HepG2 (cell line): ENCODE data around the gene BID. TPM values are rescaled to one million over a fixed set of nuclear protein-coding genes. Genes with fewer than 3 reads are reported as not detected.
A peak's percentile ranks its signal among the peaks of the same experiment; 100 is the strongest.

Experiments
- CBX5 ChIP-seq: sonication (generic); formaldehyde crosslinking; IDR thresholded peaks from 2 replicates; pipeline ENCODE4 v1.4.0; 2020; ENCODE audit warnings: missing genetic modification reagents, borderline replicate concordance
- CEBPG ChIP-seq: IDR thresholded peaks from 2 replicates; pipeline ENCODE4 v1.6.1; 2016
- CHCHD3 ChIP-seq: sonication (generic); formaldehyde crosslinking; IDR thresholded peaks from 2 replicates; pipeline ENCODE4 v1.8.0; 2022; ENCODE audit warnings: mild to moderate bottlenecking, missing genetic modification reagents, moderate library complexity
- DNMT1 ChIP-seq: sonication (generic); formaldehyde crosslinking; IDR thresholded peaks from 2 replicates; pipeline ENCODE4 v1.5.1; 2020; ENCODE audit warnings: mild to moderate bottlenecking, missing genetic modification reagents
- IRF2 ChIP-seq: IDR thresholded peaks from 2 replicates; pipeline ENCODE4 v1.6.1; 2018; ENCODE audit warnings: missing genetic modification reagents, missing compliant biosample characterization
- KLF13 ChIP-seq: sonication (generic); formaldehyde crosslinking; IDR thresholded peaks from 2 replicates; pipeline ENCODE4 v1.4.0; 2020; ENCODE audit warnings: mild to moderate bottlenecking, missing genetic modification reagents
- RAD21 ChIP-seq: fragments of 450-650 bp; formaldehyde crosslinking; IDR thresholded peaks from 2 replicates; pipeline ENCODE4 v1.5.0; 2020; ENCODE audit warnings: mild to moderate bottlenecking
- RXRA ChIP-seq: sonication (generic); formaldehyde crosslinking; IDR thresholded peaks from 2 replicates; pipeline ENCODE4 v1.5.1; 2020; ENCODE audit warnings: missing genetic modification reagents
- ZFP37 ChIP-seq: sonication (generic); formaldehyde crosslinking; IDR thresholded peaks from 2 replicates; pipeline ENCODE4 v1.4.0; 2020; ENCODE audit warnings: missing genetic modification reagents, borderline replicate concordance
- ZNF138 ChIP-seq: sonication (generic); formaldehyde crosslinking; IDR thresholded peaks from 2 replicates; pipeline ENCODE4 v1.5.0; 2020; ENCODE audit warnings: mild to moderate bottlenecking, low read depth, missing genetic modification reagents
- ZNF547 ChIP-seq: sonication (generic); formaldehyde crosslinking; IDR thresholded peaks from 2 replicates; pipeline ENCODE4 v1.5.1; 2020; ENCODE audit warnings: mild to moderate bottlenecking, missing genetic modification reagents
- ZNF564 ChIP-seq: sonication (generic); formaldehyde crosslinking; IDR thresholded peaks from 2 replicates; pipeline ENCODE4 v1.8.1; 2023; ENCODE audit warnings: mild to moderate bottlenecking, missing genetic modification reagents
- ZNF605 ChIP-seq: sonication (generic); formaldehyde crosslinking; IDR thresholded peaks from 2 replicates; pipeline ENCODE4 v1.8.0; 2022; ENCODE audit warnings: mild to moderate bottlenecking, missing genetic modification reagents
- ZNF782 ChIP-seq: sonication (generic); formaldehyde crosslinking; IDR thresholded peaks from 2 replicates; pipeline ENCODE4 v1.4.0; 2020; ENCODE audit warnings: missing genetic modification reagents, mild to moderate bottlenecking, borderline replicate concordance
- ZSCAN9 ChIP-seq: IDR thresholded peaks from 2 replicates; pipeline ENCODE4 v1.6.1; 2016; ENCODE audit warnings: borderline replicate concordance
- polyA plus RNA-seq, 8 experiments: library from polyadenylated mRNA; depleted of rRNA in 3 of 8; stranded (reverse) in 7 of 8; unstranded in 1 of 8; fragments of >200 nt; fragmentation: Illumina TruSeq in 4 of 8; extraction: Trizol in 4 of 8; gene quantifications; 2 replicates each; pipeline versions ENCODE4 v1.2.1 to v1.2.3, GENCODE V29; 2011 to 2016; ENCODE audit warnings: low read depth in 4 of 8, missing spikeins in 1 of 8, mixed read lengths in 1 of 8; ENCODE audit not compliant: insufficient read depth in 1 of 8
- total RNA-seq, 5 experiments: library from RNA; depleted of rRNA; stranded (reverse); fragments of >200 nt; fragmentation: Illumina TruSeq; extraction: Trizol; gene quantifications; 2 replicates each; pipeline ENCODE4 v1.2.3, GENCODE V29; 2016; ENCODE audit warnings: low read depth in 1 of 5
- TF ChIP-seq, protein P1 (sequence below): sonication (generic); formaldehyde crosslinking; IDR thresholded peaks from 2 replicates; pipeline ENCODE4 v1.4.0; 2020; ENCODE audit warnings: missing genetic modification reagents, borderline replicate concordance
- TF ChIP-seq, protein P2 (sequence below): sonication (generic); formaldehyde crosslinking; IDR thresholded peaks from 2 replicates; pipeline ENCODE4 v1.8.0; 2022; ENCODE audit warnings: low read depth, missing genetic modification reagents
- TF ChIP-seq, protein P3 (sequence below): IDR thresholded peaks from 2 replicates; pipeline ENCODE4 v1.6.1; 2016; ENCODE audit warnings: missing compliant biosample characterization, missing genetic modification reagents, borderline replicate concordance
- TF ChIP-seq, protein P4 (sequence below): sonication (generic); formaldehyde crosslinking; IDR thresholded peaks from 2 replicates; pipeline ENCODE4 v1.5.0; 2020; ENCODE audit warnings: missing genetic modification reagents, mild to moderate bottlenecking, borderline replicate concordance
- TF ChIP-seq, protein P5 (sequence below): sonication (generic); formaldehyde crosslinking; IDR thresholded peaks from 2 replicates; pipeline ENCODE4 v1.8.0; 2022; ENCODE audit warnings: mild to moderate bottlenecking, missing genetic modification reagents, borderline replicate concordance
- TF ChIP-seq, protein P6 (sequence below): sonication (generic); formaldehyde crosslinking; IDR thresholded peaks from 2 replicates; pipeline ENCODE4 v1.4.0; 2020; ENCODE audit warnings: mild to moderate bottlenecking, missing genetic modification reagents
- TF ChIP-seq, protein P7 (sequence below): sonication (generic); formaldehyde crosslinking; conservative IDR thresholded peaks from 2 replicates; pipeline ENCODE4 v1.4.0; 2020; ENCODE audit warnings: missing genetic modification reagents

BID gene
- total and polyA plus RNA-seq, 2 of the 13 experiments (the other 11 are each of a cell fraction or from before 2014, with no cell fraction given): 35.3 to 51.7 TPM

DNA sequence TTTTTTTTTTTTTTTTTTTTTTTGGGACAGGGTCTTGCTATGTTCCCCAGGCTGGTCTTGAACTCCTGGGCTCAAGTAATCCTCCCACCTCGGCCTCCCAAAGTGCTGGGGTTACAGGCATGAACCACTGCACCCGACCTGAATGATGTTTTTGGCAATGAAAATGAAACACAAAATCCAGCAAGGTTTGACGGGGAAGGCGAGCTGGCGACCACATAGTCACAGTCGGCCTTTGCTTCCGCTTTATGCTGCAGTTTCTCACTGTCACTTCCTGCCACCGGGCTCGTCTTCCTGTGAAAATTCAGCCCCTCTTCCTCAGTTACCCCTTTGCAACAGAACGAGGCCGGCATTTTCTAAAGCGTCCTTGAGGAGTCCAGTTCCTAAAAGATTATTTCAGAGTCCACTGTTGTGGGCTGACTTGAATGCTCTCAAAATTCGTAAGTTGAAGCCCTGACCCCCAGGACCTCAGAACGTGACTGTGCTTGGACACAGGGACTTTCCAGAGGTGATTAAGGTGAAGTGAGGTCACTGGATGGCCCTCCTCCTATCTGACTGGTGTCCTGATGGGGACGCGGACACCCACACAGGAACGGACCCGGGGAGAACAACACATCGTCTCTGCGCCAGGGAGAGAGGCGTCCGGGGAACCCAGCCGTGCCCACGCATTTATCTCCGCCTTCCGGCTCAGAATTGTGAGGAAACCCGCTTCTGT, 2.9 kb upstream of the BID start (continued):
- TF ChIP-seq, protein P1, sequence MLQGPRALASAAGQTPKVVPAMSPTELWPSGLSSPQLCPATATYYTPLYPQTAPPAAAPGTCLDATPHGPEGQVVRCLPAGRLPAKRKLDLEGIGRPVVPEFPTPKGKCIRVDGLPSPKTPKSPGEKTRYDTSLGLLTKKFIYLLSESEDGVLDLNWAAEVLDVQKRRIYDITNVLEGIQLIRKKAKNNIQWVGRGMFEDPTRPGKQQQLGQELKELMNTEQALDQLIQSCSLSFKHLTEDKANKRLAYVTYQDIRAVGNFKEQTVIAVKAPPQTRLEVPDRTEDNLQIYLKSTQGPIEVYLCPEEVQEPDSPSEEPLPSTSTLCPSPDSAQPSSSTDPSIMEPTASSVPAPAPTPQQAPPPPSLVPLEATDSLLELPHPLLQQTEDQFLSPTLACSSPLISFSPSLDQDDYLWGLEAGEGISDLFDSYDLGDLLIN (CRISPR knock-in tag): no peak
- TF ChIP-seq, protein P2, sequence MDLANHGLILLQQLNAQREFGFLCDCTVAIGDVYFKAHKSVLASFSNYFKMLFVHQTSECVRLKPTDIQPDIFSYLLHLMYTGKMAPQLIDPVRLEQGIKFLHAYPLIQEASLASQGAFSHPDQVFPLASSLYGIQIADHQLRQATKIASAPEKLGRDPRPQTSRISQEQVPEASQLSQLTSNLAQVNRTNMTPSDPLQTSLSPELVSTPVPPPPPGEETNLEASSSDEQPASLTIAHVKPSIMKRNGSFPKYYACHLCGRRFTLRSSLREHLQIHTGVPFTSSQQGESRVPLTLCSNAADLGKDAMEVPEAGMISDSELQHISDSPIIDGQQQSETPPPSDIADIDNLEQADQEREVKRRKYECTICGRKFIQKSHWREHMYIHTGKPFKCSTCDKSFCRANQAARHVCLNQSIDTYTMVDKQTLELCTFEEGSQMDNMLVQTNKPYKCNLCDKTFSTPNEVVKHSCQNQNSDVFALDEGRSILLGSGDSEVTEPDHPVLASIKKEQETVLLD (CRISPR knock-in tag): no peak
- TF ChIP-seq ZFP37 (CRISPR knock-in tag) (no peak), ZNF564 (no peak), CBX5 (CRISPR knock-in tag) (no peak), IRF2 (CRISPR knock-in tag) (peak; percentile 33; the same call in 1 of the 2 replicates), CHCHD3 (CRISPR knock-in tag) (no peak), RXRA (CRISPR knock-in tag) (peak; percentile 82), ZNF605 (peak; percentile 73; the same call in 1 of the 2 replicates), ZNF547 (CRISPR knock-in tag) (no peak), ZNF782 (no peak), DNMT1 (no peak), CEBPG (no peak; the same call in none of the 2 replicates), ZSCAN9 (CRISPR knock-in tag) (no peak), ZNF138 (0 out of 2 replicates have a peak, but pooled peaks have one; percentile 52), KLF13 (CRISPR knock-in tag) (no peak), RAD21 (CRISPR knock-in tag) (no peak)
- TF ChIP-seq, protein P3, sequence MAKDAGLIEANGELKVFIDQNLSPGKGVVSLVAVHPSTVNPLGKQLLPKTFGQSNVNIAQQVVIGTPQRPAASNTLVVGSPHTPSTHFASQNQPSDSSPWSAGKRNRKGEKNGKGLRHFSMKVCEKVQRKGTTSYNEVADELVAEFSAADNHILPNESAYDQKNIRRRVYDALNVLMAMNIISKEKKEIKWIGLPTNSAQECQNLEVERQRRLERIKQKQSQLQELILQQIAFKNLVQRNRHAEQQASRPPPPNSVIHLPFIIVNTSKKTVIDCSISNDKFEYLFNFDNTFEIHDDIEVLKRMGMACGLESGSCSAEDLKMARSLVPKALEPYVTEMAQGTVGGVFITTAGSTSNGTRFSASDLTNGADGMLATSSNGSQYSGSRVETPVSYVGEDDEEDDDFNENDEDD (CRISPR knock-in tag): no peak; the same call in 1 of the 2 replicates
- TF ChIP-seq, protein P4, sequence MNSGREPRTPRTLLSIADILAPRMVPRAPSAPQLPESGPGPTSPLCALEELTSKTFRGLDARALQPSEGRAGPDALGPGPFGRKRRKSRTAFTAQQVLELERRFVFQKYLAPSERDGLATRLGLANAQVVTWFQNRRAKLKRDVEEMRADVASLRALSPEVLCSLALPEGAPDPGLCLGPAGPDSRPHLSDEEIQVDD (CRISPR knock-in tag): no peak
- TF ChIP-seq, protein P5, sequence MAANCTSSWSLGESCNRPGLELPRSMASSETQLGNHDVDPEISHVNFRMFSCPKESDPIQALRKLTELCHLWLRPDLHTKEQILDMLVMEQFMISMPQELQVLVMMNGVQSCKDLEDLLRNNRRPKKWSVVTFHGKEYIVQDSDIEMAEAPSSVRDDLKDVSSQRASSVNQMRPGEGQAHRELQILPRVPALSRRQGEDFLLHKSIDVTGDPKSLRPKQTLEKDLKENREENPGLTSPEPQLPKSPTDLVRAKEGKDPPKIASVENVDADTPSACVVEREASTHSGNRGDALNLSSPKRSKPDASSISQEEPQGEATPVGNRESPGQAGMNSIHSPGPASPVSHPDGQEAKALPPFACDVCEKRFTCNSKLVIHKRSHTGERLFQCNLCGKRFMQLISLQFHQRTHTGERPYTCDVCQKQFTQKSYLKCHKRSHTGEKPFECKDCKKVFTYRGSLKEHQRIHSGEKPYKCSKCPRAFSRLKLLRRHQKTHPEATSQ (CRISPR knock-in tag): no peak
- TF ChIP-seq, protein P6, sequence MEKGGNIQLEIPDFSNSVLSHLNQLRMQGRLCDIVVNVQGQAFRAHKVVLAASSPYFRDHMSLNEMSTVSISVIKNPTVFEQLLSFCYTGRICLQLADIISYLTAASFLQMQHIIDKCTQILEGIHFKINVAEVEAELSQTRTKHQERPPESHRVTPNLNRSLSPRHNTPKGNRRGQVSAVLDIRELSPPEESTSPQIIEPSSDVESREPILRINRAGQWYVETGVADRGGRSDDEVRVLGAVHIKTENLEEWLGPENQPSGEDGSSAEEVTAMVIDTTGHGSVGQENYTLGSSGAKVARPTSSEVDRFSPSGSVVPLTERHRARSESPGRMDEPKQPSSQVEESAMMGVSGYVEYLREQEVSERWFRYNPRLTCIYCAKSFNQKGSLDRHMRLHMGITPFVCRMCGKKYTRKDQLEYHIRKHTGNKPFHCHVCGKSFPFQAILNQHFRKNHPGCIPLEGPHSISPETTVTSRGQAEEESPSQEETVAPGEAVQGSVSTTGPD (CRISPR knock-in tag): no peak
- TF ChIP-seq, protein P7, sequence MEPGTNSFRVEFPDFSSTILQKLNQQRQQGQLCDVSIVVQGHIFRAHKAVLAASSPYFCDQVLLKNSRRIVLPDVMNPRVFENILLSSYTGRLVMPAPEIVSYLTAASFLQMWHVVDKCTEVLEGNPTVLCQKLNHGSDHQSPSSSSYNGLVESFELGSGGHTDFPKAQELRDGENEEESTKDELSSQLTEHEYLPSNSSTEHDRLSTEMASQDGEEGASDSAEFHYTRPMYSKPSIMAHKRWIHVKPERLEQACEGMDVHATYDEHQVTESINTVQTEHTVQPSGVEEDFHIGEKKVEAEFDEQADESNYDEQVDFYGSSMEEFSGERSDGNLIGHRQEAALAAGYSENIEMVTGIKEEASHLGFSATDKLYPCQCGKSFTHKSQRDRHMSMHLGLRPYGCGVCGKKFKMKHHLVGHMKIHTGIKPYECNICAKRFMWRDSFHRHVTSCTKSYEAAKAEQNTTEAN (CRISPR knock-in tag): no peak
